SK-N-SH (cell line): ENCODE measurements around the gene WDR5B.

Source experiments
- POLR2AphosphoS5 ChIP-seq: IDR thresholded peaks from 2 replicates; pipeline ENCODE4 v1.6.1; 2012; ENCODE audit warnings: low read depth, low read length
- TF ChIP-seq, protein P1 (sequence below): fragments of 200-600 bp; sonication (generic); IDR thresholded peaks from 2 replicates; pipeline ENCODE4 v1.6.1; 2017; ENCODE audit warnings: antibody characterized with exemption, mild to moderate bottlenecking, moderate library complexity
- TF ChIP-seq, protein P2 (sequence below): fragments of 150-350 bp; IDR thresholded peaks from 2 replicates; pipeline ENCODE4 v1.6.1; 2017; ENCODE audit warnings: antibody characterized with exemption, low read length, low read depth, borderline replicate concordance

DNA sequence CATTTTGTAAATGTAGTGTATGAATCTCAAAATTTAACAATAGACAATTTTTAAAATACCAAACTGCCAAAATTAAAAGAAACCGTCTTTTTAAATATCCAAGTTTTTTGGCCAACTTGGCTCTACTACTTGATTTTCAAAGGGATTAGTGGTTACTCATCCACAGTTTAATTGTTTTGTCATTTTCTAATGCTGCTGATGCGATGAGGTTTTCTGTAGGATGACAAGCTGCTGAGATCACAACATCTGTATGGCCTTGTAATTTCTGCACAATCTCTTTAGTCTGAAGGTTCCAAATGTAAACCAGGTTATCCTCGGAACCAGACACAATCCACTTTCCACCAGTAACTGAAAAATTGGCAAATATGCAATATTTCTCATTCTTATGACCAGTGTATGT, 1.5 kb downstream of the WDR5B start:
- TF ChIP-seq, protein P1, sequence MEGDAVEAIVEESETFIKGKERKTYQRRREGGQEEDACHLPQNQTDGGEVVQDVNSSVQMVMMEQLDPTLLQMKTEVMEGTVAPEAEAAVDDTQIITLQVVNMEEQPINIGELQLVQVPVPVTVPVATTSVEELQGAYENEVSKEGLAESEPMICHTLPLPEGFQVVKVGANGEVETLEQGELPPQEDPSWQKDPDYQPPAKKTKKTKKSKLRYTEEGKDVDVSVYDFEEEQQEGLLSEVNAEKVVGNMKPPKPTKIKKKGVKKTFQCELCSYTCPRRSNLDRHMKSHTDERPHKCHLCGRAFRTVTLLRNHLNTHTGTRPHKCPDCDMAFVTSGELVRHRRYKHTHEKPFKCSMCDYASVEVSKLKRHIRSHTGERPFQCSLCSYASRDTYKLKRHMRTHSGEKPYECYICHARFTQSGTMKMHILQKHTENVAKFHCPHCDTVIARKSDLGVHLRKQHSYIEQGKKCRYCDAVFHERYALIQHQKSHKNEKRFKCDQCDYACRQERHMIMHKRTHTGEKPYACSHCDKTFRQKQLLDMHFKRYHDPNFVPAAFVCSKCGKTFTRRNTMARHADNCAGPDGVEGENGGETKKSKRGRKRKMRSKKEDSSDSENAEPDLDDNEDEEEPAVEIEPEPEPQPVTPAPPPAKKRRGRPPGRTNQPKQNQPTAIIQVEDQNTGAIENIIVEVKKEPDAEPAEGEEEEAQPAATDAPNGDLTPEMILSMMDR, result no peak
- TF ChIP-seq POLR2AphosphoS5, result no peak
- TF ChIP-seq, protein P2, sequence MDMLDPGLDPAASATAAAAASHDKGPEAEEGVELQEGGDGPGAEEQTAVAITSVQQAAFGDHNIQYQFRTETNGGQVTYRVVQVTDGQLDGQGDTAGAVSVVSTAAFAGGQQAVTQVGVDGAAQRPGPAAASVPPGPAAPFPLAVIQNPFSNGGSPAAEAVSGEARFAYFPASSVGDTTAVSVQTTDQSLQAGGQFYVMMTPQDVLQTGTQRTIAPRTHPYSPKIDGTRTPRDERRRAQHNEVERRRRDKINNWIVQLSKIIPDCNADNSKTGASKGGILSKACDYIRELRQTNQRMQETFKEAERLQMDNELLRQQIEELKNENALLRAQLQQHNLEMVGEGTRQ, result no peak
